Ammon's horn (tissue), 1 donor: Measurements from ENCODE around the gene DEXI.

Experiments
- DNase-seq: peaks from one replicate; pipeline ENCODE4 v3.0.0-alpha.2; 2016; ENCODE audit warnings: low spot score

DEXI gene

DNA sequence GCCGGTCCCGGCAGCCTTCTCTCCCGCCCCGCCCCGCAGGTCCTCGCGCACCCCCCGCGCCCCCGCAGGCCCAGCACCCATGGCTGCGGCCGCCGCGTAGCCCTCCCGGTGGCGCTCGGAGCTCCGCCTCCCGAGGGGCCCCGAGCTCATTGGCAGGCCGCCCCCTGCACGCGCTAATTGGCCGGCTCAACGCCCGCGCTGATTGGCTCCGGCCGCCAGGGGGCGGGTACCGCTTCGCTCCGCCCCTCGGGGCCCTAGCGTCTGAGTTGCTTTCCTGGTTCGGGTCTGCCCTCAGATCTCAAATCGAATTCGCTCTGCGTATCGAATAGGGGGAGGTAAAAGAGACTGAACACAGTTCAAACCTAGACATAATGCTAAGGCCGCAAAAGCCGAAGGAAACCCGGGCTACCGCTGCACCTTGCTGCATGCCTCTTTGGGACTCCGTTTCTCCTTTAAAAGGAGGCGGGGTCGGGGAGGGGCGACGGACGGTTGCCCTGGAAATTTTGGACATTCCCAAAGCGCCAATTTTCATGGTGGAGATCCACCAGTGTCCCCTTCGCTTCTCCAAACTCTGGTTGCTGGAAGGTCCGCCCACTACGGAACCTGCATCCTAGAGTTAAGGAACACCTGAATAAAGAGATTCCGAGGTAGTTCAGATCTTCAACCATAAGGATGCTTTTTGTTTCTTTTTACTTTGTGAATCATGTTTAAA lies at the start of gene DEXI:
Gene DEXI, minus strand, starts transcription at position 117 of the 712 bp plus-strand sequence. CDS start 463 bp downstream, outside the sequence.
- peak; percentile 96 for DNase-seq

GRCh38 chr16:10990378-10990777 lies 48.1 kb upstream of the DEXI start:
- DNase-seq, result no peak

GRCh38 chr16:10989559-10989958 lies 47.3 kb upstream of the DEXI start:
- DNase-seq, result no peak

- DNase-seq, result no peak
Measured at GRCh38 chr16:10988879-10989278, 46.6 kb upstream of the DEXI start.

- no peak for DNase-seq
Measured at GRCh38 chr16:10988164-10988803, 46.0 kb upstream of the DEXI start.

GRCh38 chr16:10987361-10988163 lies 45.3 kb upstream of the DEXI start:
- DNase-seq, result no peak

DNA sequence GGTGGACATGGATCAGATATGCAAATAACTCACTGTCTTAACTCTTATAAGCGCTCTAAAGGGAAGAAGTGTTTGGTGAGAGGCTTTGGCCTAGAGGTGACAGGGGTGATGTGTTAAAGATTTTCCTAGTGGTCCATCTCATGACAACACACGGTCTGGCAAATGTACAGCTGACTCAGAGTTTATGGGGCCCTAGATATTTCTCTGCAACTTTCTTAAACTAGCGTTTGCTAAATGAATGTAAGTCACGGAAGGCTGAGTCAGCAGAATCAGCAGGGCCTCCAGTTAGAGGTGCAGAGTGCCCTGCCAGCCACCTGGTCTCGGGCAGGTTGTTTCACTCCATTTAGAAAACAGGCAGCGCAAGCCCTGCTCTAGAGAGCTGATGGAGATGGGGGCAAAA lies 42.2 kb upstream of the DEXI start:
- no peak for DNase-seq

DNA sequence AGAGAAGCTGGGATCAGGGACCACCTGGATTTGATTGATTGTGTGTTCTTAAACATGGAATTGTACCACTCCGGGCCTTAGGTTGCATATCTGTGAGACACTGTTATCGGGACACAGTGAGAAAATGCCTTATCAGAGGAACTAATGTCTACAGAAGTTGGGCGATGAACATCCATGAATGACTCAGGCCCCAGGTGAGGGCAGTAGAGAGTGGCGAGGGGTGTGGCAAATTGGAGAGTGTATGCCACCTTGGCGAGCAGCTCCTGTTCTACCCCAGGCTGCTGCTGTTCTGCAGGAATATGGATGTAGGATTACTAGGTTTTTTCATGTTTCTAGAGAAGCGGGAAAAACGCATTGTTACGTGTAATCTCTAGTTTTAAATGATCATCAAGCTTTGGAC lies 40.9 kb upstream of the DEXI start:
- DNase-seq, result no peak

- peak; percentile 40 for DNase-seq
Measured at GRCh38 chr16:10982465-10983150, 40.3 kb upstream of the DEXI start.

GRCh38 chr16:10981697-10982216 lies 39.5 kb upstream of the DEXI start:
- no peak for DNase-seq

GRCh38 chr16:10980813-10981212 lies 38.5 kb upstream of the DEXI start:
- no peak for DNase-seq

DNA sequence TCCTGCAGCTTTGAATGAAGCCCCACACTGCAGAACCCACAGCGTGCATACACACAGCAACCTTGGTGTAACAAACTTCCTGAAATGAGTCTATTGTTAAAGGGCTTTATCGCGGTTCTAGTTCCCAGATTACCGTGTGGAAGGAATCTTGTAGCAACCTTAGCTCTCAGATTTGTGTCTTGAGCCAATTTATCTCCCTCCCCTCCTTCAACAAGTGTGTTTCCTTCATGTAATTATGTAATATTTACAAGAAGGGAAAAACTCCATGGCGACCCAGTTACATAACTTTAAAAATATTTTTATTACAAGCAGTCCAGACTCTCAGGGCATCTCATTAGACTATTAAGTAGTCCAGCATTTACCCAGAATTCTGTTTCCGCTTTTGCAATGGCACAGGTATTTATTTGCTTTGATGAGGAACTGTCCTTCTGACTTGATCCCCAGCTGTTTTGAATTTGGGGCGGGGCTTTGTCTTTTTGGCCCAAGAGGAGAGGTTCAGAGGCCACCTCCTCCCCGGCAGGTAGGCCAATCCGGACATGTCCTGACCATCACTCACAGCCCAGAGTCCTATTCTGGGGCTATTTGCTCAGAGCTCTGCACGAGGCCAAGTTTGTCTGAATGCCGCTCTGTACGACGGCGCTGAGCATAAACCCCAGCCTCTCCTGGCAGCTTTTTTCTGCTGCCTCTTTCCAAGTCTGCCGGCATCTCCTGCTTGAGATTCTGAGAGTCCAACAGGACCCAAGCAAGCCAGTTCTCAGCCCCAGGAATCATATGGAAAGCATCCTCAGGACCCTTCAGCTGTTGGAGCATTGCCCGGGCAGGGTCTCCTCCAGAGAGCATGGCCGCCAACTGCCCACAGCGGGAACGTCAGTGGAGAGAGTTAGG lies 37.7 kb upstream of the DEXI start:
- peak; percentile 67 for DNase-seq

DNA sequence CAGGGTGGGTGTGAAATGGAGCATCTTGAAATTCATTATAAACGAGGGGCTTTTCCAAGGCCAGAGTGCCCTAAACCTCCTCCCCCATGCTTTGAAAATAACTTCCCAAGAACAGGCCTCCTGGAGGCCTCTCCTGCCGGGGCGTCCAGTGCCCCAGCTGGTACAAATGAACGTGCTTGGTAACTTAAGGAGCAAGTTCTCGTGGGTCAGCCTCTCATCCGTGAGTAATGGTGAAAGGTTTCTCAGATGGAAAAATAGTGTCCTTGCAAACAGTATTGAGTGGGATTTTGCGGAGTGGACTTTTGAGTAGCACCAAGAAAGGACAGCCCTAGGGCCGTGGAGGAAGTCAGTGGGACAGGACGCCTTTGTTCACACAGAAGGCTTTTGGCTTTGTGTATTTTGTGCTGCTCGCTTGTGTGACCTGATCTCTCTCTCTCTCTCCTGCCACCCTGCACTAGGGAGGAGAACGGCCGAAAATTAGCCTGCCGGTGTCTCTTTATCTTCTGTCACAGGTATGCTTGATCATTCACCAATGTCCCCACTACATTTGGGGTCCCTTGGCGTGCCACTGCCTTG lies 36.7 kb upstream of the DEXI start:
- peak; percentile 18 for DNase-seq

- no peak for DNase-seq
Measured at GRCh38 chr16:10978124-10978523, 35.9 kb upstream of the DEXI start.

- DNase-seq, result no peak
Measured at GRCh38 chr16:10976634-10977033, 34.4 kb upstream of the DEXI start.

GRCh38 chr16:10972819-10973464 lies 30.7 kb upstream of the DEXI start:
- DNase-seq, result no peak

GRCh38 chr16:10972108-10972818 lies 30.0 kb upstream of the DEXI start:
- no peak for DNase-seq

- DNase-seq, result peak; percentile 87
Measured at GRCh38 chr16:10971560-10971961, 29.3 kb upstream of the DEXI start.

DNA sequence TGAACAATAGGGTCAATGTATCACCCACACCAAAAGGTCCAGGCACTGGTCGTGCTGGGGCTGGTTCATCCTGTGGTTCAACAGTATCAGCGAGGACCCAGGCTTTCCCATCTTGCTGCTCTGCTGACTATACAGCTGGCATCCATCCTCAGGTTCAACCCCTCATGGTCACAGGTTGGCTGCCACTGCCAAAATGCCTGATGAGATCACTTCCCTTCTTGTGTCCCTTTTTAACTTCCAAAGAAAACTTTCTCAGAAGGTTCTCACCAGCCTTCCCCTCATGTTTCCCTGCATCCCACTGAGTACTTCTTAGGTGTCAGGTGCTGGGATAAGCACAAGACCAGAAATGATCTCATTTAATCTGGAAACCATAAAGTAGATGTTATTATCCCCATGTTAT lies 27.8 kb upstream of the DEXI start:
- no peak for DNase-seq

DNA sequence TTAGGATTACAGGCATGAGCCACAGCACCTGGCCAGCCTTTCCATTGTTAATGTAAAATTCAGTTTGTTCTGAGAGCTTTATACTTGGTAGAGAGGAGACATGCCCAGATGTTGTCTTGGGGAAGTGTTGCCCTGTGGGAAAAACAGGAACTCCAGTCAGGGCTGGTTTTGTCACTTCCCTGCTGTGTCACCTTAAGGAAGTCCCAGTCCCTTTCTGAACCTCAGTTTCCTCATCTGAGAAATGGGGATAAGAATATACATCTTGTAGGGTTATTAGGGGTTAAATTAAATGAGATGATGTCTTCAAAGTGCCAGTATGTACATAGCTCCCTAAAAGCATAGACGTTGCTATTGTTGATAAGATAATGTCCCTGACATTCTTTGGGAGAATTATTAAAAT lies 27.3 kb upstream of the DEXI start:
- no peak for DNase-seq
